IPS-18c (cell line): ENCODE measurements around the gene DSTYK.

Experiments used
- H3K4me3 ChIP-seq: 2 replicates; pipeline ENCODE4 v1.7.0; 2013; ENCODE audit warnings: low read depth, mild to moderate bottlenecking, low read length, moderate library complexity; ENCODE audit not compliant: insufficient read depth
- H3K9me3 ChIP-seq: one replicate; pipeline ENCODE4 v1.6.1; 2013; ENCODE audit warnings: mild to moderate bottlenecking, low read length, moderate library complexity; ENCODE audit not compliant: control insufficient read depth, insufficient read depth

Gene DSTYK

DNA sequence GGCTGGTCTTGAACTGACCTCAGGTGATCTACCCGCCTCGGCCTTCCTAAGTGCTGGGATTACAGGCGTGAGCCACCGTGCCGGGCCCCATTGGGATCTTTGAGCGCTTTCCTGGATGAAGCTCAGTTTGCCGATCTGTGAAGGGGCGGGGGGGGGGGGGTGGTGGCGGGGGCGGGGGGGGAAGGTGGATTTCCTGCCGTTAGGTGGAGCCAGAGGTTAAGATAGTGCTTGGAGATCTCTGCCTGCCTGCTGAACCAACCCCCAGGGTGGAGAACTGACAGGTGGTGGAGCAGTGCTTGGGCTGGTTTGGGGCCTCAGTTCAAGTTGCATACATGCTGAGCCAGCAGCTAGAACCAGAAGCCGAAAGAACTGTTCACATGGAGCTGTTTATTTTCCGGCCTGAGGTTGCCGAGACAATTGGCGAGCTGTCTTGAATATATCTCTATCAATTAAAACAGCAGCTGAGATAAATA, 17.9 kb upstream of the DSTYK start:
- Histone ChIP-seq H3K4me3 (peak overlapping the region; percentile 76; the same call in 1 of the 2 replicates), H3K9me3 (no peaks in the 10 kb centered on the region)

DNA sequence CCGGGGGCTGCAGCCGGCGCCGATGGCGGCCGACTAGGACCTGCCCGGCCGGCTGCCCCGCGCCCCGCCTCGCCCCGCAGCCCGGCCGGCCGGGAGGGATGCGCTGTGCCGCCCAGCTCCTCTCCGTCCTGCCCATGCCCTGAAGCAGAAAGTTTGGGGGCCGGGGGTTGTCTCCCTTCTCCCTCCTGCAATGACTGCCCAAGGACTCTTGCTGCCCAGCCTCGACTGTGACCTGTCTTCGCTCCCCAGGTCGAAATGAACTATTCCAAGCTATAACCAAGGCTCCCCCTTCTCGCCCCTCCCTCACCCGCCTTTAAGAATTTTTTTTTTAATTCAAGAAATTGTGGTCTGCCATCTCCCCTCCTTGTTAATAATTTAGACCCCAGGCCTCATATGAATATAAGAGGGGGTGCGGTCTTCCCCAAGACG, 16.6 kb upstream of the DSTYK start:
- no peaks in the 10 kb centered on the region for H3K9me3 ChIP-seq
- peak overlapping the region; percentile 76 for H3K4me3 ChIP-seq

- peak within 1 kb of the TSS; percentile 76 for H3K4me3 ChIP-seq
- H3K9me3 ChIP-seq: no peaks in the 10 kb centered on the region
These were observed 16.1 kb upstream of the DSTYK start, which contains the start of gene TMCC2 for GRCh38 chr1:205227584-205228013. TMCC2 (plus strand) TSS chr1:205227946; CDS start chr1:205228565, 619 bp downstream.

- peak overlapping the region; percentile 48 for H3K4me3 ChIP-seq
- no peaks in the 10 kb centered on the region for H3K9me3 ChIP-seq
These were observed 15.5 kb upstream of the DSTYK start for GRCh38 chr1:205226868-205227583.

DNA sequence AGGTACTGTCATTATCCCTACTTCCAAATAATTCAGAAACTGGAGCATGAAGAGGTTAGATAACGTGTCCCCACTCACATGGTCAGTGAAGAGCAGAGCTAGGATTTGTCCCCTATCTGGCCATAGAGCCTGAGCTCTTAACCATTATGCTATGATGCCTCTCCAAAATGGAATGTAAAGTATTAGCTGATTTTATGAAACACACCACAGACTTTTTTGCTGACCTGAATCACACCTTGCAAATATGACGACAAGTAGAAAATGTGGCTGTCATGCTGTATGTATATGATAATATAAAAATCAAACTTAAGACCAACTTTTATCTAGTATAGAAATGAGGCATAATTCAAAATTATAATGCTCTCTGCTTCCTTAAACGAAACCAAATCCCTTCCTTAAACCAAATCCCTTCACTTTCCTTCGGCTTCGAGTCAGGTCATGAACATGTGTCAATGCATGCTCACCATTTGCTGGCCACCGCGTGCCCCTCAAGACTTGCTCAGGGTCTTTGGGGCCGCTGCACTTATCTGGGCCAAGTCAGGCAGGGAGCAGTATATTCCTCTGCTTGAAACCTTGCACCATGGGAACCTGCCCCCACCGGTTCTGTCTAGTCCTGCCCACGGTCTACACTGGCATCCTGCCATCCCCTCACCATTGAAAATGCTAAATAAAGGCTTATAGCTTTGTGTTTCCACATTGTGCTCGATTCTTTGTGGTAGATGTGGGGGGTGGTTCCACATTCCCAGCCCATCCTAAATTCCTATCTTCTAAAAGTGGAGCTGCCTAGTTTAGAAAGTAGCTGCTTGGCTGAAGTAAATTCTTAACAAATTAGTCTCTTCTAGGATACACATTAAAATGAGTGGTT, 14.6 kb upstream of the DSTYK start:
- no peak overlapping the region for H3K4me3 ChIP-seq
- no peaks in the 10 kb centered on the region for H3K9me3 ChIP-seq

DNA sequence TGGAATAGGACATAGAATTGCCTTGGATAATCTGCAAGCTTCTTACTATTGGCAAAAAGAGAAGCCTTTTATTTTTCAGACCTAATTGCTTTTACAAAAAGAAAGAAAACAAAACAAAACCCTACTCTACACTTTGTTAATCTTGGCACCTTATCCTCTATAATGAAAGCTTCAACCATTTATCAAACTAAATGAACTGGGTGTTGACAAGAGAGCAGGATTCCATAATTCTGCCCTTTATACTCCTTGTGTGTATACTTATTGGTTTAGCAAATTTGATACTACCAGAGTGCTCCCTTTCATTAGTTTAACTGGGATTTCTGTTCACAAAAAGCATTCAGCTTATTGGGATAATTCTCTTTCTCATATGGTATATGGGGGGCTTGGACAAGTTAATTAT, 13.2 kb upstream of the DSTYK start:
- Histone ChIP-seq H3K9me3 (no peaks in the 10 kb centered on the region), H3K4me3 (no peak overlapping the region)

- Histone ChIP-seq H3K9me3 (no peaks in the 10 kb centered on the region), H3K4me3 (no peak overlapping the region)
These were observed 8.9 kb upstream of the DSTYK start for GRCh38 chr1:205220421-205220820.

DNA sequence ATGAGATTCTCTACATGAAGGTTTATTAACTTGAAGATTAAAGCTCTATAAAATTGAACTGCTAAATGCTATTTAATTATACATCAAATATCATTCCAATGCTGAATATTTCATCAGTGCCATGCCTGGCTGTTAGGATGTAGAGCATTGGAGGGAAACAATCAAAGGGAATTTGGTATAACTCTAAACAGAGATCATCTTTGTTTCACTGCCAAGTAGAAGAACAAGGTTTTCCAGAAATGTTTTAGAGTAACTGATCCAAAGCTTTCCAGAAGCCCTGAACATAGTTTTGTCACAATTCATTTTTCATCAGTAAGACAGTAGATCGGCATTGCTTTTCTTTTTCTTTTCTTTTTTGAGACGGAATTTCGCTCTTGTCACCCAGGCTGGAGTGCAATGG, 5.9 kb upstream of the DSTYK start:
- no peak overlapping the region for H3K4me3 ChIP-seq
- H3K9me3 ChIP-seq: no peaks in the 10 kb centered on the region

DNA sequence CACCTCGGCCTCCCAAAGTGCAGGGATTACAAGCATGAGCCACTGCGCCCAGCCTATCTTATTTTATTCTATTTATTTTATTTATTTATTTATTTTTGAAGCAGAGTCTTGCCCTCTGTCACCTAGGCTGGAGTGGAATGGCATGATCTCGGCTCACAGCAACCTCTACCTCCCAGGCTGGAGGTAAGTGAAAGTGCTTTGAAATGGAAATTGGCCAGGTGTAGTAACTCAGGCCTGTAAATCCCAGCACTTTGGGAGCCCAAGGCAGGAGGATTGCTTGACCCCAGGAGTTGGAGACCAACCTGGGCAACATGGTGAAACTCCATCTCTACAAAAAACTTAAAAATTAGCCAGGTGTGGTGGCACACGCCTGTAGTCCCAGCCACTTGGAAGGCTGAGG, 5.1 kb upstream of the DSTYK start:
- Histone ChIP-seq H3K9me3 (no peaks in the 10 kb centered on the region), H3K4me3 (no peak overlapping the region)

GRCh38 chr1:205214756-205215155, 3.3 kb upstream of the DSTYK start:
- Histone ChIP-seq H3K4me3 (no peak overlapping the region), H3K9me3 (no peaks in the 10 kb centered on the region)

- Histone ChIP-seq H3K9me3 (no peaks in the 10 kb centered on the region), H3K4me3 (no peak overlapping the region; the same call in 1 of the 2 replicates)
These were observed 486 bp upstream of the DSTYK start for GRCh38 chr1:205211839-205212536.

- Histone ChIP-seq H3K9me3 (no peaks in the 10 kb centered on the region), H3K4me3 (peak overlapping the region; percentile 92)
These were observed 740 bp downstream of the DSTYK start for GRCh38 chr1:205210756-205211168.

DNA sequence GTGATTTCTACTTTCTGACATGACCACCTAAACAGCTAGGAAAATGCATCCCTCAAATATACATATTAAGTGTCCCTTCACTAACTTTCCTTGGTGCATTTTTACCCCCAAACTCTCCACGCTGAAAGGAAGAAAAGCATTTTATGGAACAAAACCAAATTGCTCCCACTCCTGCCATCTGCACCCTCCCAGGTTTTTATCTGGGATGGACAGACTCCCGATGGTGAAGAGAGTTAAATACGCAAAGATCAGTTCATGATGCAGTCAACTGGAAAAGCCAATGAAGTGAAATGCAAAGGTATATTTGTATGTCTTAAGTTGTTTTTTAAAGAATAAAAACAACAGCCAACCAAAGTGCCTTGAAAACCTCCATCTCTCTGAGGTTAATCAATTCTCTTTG, 2.7 kb downstream of the DSTYK start:
- Histone ChIP-seq H3K9me3 (no peaks in the 10 kb centered on the region), H3K4me3 (no peak overlapping the region)

GRCh38 chr1:205205055-205205454, 6.4 kb downstream of the DSTYK start:
- Histone ChIP-seq H3K4me3 (no peak overlapping the region), H3K9me3 (no peaks in the 10 kb centered on the region)

GRCh38 chr1:205204552-205204951, 7.0 kb downstream of the DSTYK start:
- Histone ChIP-seq H3K9me3 (no peaks in the 10 kb centered on the region), H3K4me3 (no peak overlapping the region)

- no peak overlapping the region for H3K4me3 ChIP-seq
These were observed 11.6 kb downstream of the DSTYK start for GRCh38 chr1:205199931-205200299.

DNA sequence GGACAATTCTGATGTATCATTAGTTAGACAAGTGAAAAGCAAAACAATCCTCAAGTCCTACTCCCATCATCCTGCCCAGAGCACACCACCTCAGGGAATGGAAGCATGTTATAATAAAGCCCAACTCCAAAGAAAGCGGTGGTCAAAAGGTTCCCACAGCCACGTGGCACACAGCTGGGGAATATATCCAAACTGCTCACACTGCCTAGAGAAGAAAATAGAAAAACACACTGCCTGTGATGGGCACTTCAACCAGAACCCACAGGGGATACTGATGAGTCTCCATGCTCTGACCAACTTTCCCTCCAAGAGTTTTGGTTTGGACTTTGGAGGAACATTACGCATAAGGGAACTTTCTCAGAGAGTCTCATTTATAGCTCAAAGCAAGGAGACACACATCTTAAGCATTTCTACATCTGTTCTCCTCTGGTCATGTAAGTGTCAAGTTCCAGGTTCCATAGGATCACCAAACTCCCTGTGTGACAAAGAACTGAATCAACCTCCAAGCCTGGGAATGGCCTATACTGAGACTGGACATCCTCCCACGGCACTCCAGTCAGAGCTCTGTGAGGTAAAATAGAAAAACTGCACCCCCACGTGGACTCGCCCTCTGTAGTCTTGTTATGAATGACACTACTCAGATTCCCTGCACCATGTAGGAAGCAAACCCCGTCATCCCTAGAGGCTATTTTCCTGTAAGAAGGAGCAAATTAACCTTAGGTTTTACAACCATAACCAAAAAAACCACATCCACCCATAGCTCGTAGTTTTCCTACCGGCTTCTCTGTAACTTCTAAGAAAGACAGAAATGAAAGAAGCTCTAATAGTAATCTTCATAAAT, 12.2 kb downstream of the DSTYK start:
- Histone ChIP-seq H3K4me3 (no peak overlapping the region), H3K9me3 (no peaks in the 10 kb centered on the region)

More at GRCh38 chr1:205199931-205200299, 11.6 kb downstream of the DSTYK start:
- no peaks in the 10 kb centered on the region for H3K9me3 ChIP-seq
